ENCODE data around the gene PARVB.

GRCh38 chr22:44142421-44143104 lies 118.5 kb downstream of the PARVB start:
- no peak for TF ChIP-seq EZH2 (IDR thresholded peaks at IDR 0.05; ENCODE audit: low read depth)
- TF ChIP-seq CTCF (conservative IDR thresholded peaks at IDR 0.05) = no peak
